Central memory CD4-positive, alpha-beta T cell (primary cell): ENCODE data around the gene HCN4.

ENCODE experiments used
- DNase-seq: peaks from one replicate; pipeline ENCODE4 v3.0.0; 2022

The HCN4 gene

DNA sequence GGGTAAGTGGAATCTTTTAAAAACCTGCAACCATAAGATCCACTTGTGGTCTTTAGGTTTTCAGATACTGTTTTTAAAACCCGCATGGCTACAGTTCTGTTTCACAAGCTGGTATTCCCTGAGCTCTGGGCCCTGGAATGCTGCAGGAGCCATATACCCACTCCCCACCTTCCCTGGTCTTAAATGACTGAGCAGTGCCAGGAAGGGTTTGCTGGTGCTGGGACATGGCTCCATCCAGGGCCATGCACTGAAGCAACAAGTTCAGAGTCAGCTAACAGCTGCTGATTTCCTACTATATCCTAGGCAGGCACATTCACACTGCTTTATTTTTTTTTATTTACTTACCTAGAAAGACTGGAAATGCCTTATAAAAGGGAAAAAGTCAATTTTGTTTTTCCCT is 77.3 kb downstream of the HCN4 start:
- no peak for DNase-seq

DNA sequence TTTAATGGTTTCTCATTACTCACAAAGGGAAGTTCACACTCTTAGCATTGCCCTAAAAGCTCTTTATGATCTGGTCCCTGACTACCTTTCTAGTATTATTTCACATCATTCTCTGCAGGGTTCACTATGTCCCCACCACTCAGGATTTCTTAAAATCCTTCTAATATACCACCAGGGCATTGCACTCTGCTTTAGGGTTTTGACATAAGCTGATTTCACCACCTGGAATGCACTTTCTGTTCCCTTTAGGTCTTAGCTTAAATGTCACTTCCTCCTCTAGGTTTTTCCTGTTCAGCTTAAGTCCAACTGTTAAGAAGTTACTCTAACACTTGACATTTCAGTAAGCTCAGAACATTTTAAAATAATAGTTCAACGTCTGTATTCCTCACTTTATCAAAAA is 81.7 kb downstream of the HCN4 start:
- no peak for DNase-seq

DNA sequence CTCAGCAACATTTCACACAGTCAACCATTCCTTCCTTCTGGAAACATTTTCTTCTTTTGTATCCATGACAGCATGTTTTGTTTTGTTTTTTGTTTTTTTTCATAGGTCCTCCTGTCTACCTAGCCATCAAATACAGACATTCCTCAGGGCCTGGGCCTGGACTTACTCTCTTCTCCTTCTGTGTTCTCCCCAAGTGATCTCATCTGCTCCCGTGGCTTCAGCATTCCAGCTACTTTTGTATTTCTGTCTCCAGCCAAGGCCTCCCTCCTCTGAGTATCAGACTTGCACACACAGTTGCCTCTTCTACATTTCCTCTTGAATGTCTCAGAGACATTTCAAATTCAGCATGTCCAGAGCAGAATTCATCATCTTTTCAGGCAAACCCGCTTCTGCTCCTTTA is 82.4 kb downstream of the HCN4 start:
- no peak for DNase-seq

DNA sequence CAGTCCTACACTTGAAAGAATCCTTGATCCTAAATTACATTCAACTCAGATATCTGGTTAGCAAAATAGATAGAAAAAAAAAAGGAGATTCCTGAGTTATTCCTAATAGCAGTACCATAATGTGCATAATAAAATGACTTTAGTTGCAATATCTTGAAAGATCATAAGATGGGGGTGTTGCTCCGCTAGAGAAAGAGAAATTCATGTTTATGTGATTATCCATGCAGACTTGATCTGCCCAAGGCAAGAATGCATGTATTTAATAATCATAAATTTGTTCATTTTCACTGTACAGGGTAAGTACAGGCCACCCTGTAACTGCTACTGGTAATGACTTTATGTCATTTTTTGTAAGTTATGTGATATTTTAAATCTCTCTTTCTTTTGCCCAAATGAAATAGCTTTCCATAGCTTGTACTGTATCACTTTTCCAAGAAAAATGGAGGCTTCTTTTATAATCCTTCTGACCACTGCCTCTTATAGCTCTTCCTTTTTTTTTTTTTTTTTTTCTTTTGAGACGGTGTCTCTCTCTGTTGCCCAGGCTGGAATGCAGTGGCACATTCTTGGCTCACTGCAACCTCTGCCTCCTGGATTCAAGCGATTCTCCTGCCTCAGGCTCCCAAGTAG is 84.6 kb downstream of the HCN4 start:
- DNase-seq: no peak

DNA sequence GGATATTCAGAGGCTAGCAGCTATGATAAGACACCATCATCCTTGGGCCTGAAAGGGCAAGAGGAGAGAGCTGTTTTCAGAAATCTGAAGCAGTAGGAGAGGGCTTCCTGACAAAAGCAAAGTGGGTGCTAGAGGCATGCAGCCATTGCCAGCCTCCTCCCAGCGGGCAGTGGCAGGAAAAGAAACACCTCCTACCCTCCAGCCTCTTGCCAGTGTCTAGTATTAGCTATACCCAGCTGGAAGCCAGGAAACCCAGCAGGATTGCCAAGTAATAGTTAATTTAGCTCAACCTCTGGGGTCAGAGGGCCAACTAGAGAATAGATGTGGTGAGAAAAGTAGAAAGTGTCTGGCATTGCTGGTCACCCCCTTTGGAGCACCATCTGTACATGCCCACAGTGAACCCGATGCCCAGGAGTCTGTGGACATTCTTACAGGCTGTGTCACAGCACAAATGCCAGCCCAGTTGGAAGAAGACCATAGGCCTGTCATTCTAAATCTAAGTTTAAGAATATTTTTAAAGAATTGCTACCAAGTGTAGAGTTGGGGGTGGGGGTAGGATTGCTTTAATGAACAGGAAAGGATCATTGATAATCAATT is 85.3 kb downstream of the HCN4 start:
- no peak for DNase-seq

DNA sequence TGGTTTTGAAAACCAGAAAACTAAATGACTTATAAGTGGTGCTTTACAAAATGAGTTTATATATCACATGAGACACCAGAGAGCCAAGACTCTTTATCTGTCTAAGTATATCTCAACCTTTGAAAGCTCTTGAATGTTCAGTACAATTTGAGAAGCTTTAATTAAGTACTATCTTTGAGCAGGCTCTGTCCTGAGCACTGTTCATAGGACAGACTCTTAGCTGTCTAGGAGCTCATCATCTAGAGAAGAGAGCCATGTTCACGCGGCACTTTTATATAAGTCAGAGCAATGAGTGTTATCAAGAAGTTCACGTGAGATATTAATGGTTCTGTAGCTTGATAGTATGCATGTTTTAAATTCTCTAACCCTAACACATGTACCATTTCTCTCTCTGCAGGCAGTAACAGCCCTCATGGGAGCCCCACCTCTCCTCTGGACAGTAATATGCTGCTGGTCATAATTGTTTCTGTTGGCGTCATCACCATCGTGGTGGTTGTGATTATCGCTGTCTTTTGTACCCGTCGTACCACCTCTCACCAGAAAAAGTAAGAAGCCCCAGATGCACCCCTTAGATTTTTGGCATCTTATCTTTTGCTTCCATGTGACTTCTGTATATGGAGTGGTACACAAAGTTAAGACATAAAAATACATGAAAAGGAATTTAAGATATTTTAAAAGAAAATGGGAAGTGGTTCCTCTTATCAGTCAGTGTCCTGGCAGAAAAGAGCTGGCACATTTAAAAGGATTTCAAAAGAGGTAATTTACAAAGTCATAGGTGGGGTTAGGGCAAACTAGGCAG is 86.0 kb downstream of the HCN4 start:
- no peak for DNase-seq

DNA sequence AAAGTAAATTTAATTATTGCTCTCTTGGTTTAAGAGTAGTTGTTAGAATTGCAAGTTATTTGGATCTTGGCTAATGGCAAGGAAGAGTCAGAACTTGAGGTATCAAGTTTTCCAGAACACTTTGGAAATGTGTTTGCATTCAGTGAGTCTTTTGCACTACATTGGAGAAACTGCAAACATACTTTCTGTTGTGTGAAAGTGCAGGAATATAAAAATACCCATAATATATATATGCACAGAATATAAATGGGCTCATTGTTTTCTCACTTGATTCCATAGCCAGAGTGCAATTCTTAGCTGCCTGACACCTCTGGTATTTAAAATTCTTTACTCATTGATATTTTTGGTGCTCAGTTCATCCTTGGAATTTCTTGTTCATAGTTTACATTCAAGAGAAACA is 92.9 kb downstream of the HCN4 start:
- no peak for DNase-seq

DNA sequence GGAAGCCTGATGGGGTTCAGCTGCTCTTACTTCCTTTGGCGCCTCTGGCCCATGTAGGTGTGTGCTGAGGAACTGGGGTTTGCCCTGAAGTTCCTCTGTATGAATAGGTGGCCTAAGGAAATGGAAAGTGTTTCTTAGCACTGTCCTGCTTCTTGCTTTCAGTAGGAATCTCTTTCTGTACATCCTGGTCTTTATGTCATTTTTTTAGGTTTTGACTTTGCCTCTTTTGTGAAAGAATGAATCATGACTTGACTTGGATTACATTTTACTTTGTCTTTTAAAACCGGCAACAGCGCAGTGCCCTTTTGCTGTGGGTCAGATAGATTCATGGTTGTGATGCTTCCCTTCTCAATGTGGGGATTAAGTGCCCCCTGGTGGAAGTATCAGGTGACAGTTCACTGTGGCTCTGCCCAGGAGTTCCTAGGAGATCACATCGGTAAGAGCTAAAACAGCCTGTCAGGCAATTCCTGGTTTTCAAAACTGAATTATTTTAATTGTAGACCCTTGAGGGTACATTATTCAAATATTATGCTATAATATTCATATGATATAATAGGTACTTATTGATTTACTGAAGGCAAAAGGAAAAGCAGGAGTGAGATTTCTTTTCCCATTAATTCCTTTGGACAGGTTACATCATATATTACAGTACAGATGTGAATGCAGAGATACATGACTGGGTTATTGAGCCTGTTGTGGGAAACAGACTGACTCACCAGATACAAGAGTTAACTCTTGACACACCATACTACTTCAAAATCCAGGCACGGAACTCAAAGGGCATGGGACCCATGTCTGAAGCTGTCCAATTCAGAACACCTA is 95.4 kb downstream of the HCN4 start:
- peak; percentile 20 for DNase-seq

DNA sequence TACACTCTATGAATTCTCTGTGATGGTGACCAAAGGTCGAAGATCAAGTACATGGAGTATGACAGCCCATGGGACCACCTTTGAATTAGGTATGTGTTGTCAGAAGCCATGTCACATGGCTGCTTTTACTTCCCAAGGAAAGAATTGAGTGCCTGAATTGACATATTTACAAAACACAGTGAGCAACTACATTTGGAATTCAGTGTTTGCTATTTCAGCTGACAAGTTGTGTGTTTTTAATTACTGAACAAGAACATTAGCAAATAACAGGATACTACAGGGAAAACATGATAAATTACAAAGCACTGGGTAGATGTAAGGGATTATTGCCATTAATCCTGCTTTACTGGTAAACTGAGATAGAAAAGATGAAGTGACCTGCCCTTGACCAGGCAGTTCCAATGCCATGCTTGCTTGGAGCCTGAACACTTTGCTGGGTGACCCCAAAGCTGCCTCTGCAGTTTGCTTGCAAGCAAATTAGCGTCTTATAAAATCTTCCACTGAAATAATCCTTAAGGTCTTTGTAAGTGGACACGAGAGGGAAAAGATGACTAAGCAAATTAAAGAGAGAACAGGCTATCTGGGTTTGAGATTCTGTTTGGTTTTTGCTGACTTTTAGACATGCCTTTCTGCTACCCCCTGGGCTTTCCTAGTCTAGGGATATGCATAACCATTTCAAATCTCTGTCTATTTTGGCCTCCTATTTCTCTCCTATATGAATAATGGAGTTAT is 98.2 kb downstream of the HCN4 start:
- DNase-seq: no peak
